Adrenal gland (tissue), 5 donors: ENCODE results near the gene ATRIP.

Source experiments
- POLR2A ChIP-seq, 2 donors: fragments of 450-650 bp; IDR thresholded peaks; one replicate each; pipeline ENCODE4 v1.6.1; 2017; ENCODE audit warnings: antibody characterized with exemption in 2 of 2, mild to moderate bottlenecking in 2 of 2, moderate library complexity in 1 of 2
- TF ChIP-seq, protein P1 (sequence below), 6 experiments: fragments of 450-650 bp in 4 of 6; fragments of 200-600 bp in 2 of 6; sonication (generic) in 1 of 6; IDR thresholded peaks; 1 replicate in 5 of 6; 2 replicates in 1 of 6; pipeline versions ENCODE4 v1.5.1 to v1.8.0; 2016 to 2021; ENCODE audit warnings: antibody characterized with exemption in 6 of 6, mild to moderate bottlenecking in 2 of 6, moderate library complexity in 1 of 6
- donor health status: DM: no; HTN: no; CAD: no.

DNA sequence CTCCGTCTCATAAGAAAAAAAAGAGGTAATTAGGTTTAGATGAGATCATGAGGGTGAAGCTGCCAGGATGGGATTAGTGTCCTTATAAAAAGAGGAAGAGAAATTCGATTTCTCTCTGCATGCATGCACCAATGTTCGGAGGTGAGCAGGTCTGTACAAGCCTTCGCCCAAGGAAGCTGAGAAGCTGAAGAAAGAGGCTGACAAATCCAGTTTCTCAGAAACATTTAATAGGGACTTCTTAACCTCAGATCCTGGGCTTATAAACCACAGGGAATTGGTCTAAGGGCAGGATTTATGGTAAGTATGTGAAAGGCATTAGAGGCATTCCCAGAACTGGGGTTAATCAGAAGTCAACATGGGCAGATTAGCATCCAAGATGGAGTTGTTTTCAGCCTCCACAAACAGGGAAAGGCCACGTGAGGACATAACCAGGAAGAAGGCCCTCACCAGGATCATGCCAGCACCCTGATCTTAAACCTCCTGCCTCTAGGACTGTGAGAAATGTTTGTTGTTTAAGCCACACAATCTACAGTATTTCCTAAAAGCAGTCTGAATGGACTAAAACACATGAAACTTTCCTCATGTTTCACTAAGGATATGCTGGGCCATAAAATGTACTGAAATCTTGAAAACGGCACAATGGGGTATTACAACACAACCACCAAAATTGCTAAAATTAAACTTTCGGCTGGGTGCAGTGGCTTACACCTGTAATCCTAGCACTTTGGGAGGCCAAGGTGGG lies 46.1 kb downstream of the ATRIP start:
- no peak for TF ChIP-seq POLR2A (IDR thresholded peaks at IDR 0.05)
- TF ChIP-seq, protein P1, sequence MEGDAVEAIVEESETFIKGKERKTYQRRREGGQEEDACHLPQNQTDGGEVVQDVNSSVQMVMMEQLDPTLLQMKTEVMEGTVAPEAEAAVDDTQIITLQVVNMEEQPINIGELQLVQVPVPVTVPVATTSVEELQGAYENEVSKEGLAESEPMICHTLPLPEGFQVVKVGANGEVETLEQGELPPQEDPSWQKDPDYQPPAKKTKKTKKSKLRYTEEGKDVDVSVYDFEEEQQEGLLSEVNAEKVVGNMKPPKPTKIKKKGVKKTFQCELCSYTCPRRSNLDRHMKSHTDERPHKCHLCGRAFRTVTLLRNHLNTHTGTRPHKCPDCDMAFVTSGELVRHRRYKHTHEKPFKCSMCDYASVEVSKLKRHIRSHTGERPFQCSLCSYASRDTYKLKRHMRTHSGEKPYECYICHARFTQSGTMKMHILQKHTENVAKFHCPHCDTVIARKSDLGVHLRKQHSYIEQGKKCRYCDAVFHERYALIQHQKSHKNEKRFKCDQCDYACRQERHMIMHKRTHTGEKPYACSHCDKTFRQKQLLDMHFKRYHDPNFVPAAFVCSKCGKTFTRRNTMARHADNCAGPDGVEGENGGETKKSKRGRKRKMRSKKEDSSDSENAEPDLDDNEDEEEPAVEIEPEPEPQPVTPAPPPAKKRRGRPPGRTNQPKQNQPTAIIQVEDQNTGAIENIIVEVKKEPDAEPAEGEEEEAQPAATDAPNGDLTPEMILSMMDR (IDR thresholded peaks at IDR 0.05), result no peak
